H9 (cell line): ENCODE measurements around the gene NAA16. TPM values are rescaled to one million over a fixed set of nuclear protein-coding genes. Genes with fewer than 3 reads are reported as not detected.

Experiments
- DNase-seq: peaks from one replicate; pipeline ENCODE4 v3.0.0-alpha.2; 2017
- H2AFZ ChIP-seq: one replicate; pipeline ENCODE4 v1.6.1; 2013; ENCODE audit warnings: mild to moderate bottlenecking, low read length, control low read depth, moderate library complexity
- H2AK5ac ChIP-seq: 2 replicates; pipeline ENCODE4 v1.6.1; 2013; ENCODE audit warnings: low read length, control low read depth, mixed read lengths; ENCODE audit not compliant: insufficient read length
- H2BK120ac ChIP-seq: one replicate; pipeline ENCODE4 v1.6.1; 2013; ENCODE audit warnings: low read depth, mild to moderate bottlenecking, low read length, control low read depth, inconsistent platforms; ENCODE audit not compliant: poor library complexity, severe bottlenecking
- H2BK12ac ChIP-seq: 2 replicates; pipeline ENCODE4 v1.6.1; 2013; ENCODE audit warnings: low read length, control low read depth, mixed read lengths, low read depth; ENCODE audit not compliant: insufficient read length
- H2BK15ac ChIP-seq: 2 replicates; pipeline ENCODE4 v1.6.1; 2013; ENCODE audit warnings: low read depth, low read length, control low read depth
- H2BK20ac ChIP-seq: one replicate; pipeline ENCODE4 v1.6.1; 2013; ENCODE audit warnings: low read depth, mild to moderate bottlenecking, low read length, control low read depth, inconsistent platforms; ENCODE audit not compliant: poor library complexity, severe bottlenecking
- H2BK5ac ChIP-seq: 2 replicates; pipeline ENCODE4 v1.6.1; 2013; ENCODE audit warnings: low read length, control low read depth, mixed read lengths; ENCODE audit not compliant: insufficient read length
- H3K14ac ChIP-seq: 2 replicates; pipeline ENCODE4 v1.6.1; 2013; ENCODE audit warnings: low read length, control low read depth; ENCODE audit not compliant: insufficient read depth
- H3K18ac ChIP-seq: 2 replicates; pipeline ENCODE4 v1.6.1; 2013; ENCODE audit warnings: low read depth, mild to moderate bottlenecking, mixed read lengths, low read length, control low read depth; ENCODE audit not compliant: insufficient read length
- H3K23ac ChIP-seq: 2 replicates; pipeline ENCODE4 v1.6.1; 2013; ENCODE audit warnings: low read length, control low read depth, mixed read lengths, low read depth; ENCODE audit not compliant: insufficient read length
- H3K23me2 ChIP-seq: 2 replicates; pipeline ENCODE4 v1.6.1; 2013; ENCODE audit warnings: low read depth, mild to moderate bottlenecking, mixed read lengths, low read length, control low read depth; ENCODE audit not compliant: insufficient read length, poor library complexity, severe bottlenecking
- H3K27ac ChIP-seq: 2 replicates; pipeline ENCODE4 v1.5.1; 2013; ENCODE audit warnings: low read length, control low read depth, mixed read lengths, low read depth; ENCODE audit not compliant: insufficient read length
- H3K27me3 ChIP-seq: 2 replicates; pipeline ENCODE4 v1.6.1; 2013; ENCODE audit warnings: low read length, control low read depth, inconsistent platforms; ENCODE audit not compliant: insufficient read depth
- H3K4ac ChIP-seq: 2 replicates; pipeline ENCODE4 v1.6.1; 2013; ENCODE audit warnings: low read depth, mild to moderate bottlenecking, control low read depth, inconsistent platforms, low read length, moderate library complexity
- H3K4me1 ChIP-seq: 2 replicates; pipeline ENCODE4 v1.6.1; 2013; ENCODE audit warnings: low read length, control low read depth, inconsistent platforms; ENCODE audit not compliant: insufficient read depth
- H3K4me2 ChIP-seq: 2 replicates; pipeline ENCODE4 v1.6.1; 2013; ENCODE audit warnings: low read length, control low read depth, mixed read lengths; ENCODE audit not compliant: insufficient read length, insufficient read depth
- H3K56ac ChIP-seq: 2 replicates; pipeline ENCODE4 v1.6.1; 2013; ENCODE audit warnings: low read depth, mild to moderate bottlenecking, mixed read lengths, low read length, control low read depth; ENCODE audit not compliant: insufficient read length
- H3K79me1 ChIP-seq: 2 replicates; pipeline ENCODE4 v1.6.1; 2013; ENCODE audit warnings: low read depth, mild to moderate bottlenecking, moderate library complexity, low read length, control low read depth, inconsistent platforms; ENCODE audit not compliant: insufficient read depth, poor library complexity, severe bottlenecking
- H3K79me2 ChIP-seq: 2 replicates; pipeline ENCODE4 v1.6.1; 2013; ENCODE audit warnings: low read length, control low read depth, inconsistent platforms; ENCODE audit not compliant: insufficient read depth
- H3K9ac ChIP-seq: 2 replicates; pipeline ENCODE4 v1.6.1; 2013; ENCODE audit warnings: low read length, control low read depth, mixed read lengths; ENCODE audit not compliant: insufficient read length; ENCODE audit errors: extremely low read depth
- H3K9me3 ChIP-seq: one replicate; pipeline ENCODE4 v1.6.1; 2013; ENCODE audit warnings: low read depth, low read length, inconsistent platforms; ENCODE audit not compliant: control insufficient read depth
- H3T11ph ChIP-seq: one replicate; pipeline ENCODE4 v1.6.1; 2013; ENCODE audit warnings: mild to moderate bottlenecking, low read length, control low read depth, inconsistent platforms
- H4K20me1 ChIP-seq: one replicate; pipeline ENCODE4 v1.6.1; 2013; ENCODE audit not compliant: control insufficient read depth, insufficient read length, insufficient read depth
- H4K5ac ChIP-seq: 2 replicates; pipeline ENCODE4 v1.6.1; 2013; ENCODE audit warnings: low read depth, mild to moderate bottlenecking, mixed read lengths, low read length, control low read depth; ENCODE audit not compliant: insufficient read length
- H4K8ac ChIP-seq: replicated peaks from 2 replicates; pipeline ENCODE4 v1.6.1; 2013; ENCODE audit warnings: low read length, control low read depth, mixed read lengths, low read depth; ENCODE audit not compliant: insufficient read length
- H4K91ac ChIP-seq: 2 replicates; pipeline ENCODE4 v1.6.1; 2013; ENCODE audit warnings: low read depth, mild to moderate bottlenecking, moderate library complexity, mixed read lengths, low read length, control low read depth; ENCODE audit not compliant: insufficient read length
- H3K27ac Mint-ChIP-seq, 3 experiments: 2 replicates in 2 of 3; 3 replicates in 1 of 3; pipeline ENCODE4 v1.8.0; 2020 to 2021; ENCODE audit warnings: mixed read lengths in 3 of 3, mild to moderate bottlenecking in 1 of 3, moderate library complexity in 1 of 3
- H3K27me3 Mint-ChIP-seq: 2 replicates; pipeline ENCODE4 v1.8.0; 2021; ENCODE audit warnings: low read depth, mild to moderate bottlenecking, moderate library complexity, mixed read lengths
- H3K36me3 Mint-ChIP-seq, 3 experiments: 2 replicates in 2 of 3; 3 replicates in 1 of 3; pipeline ENCODE4 v1.8.0; 2020 to 2021; ENCODE audit warnings: low read depth in 3 of 3, mixed read lengths in 3 of 3; ENCODE audit not compliant: insufficient read depth in 1 of 3
- H3K4me1 Mint-ChIP-seq, 2 experiments: 2 replicates each; pipeline ENCODE4 v1.8.0; 2020; ENCODE audit warnings: mixed read lengths in 2 of 2
- H3K4me3 Mint-ChIP-seq, 2 experiments: 2 replicates in 1 of 2; 3 replicates in 1 of 2; pipeline ENCODE4 v1.8.0; 2020 to 2021; ENCODE audit warnings: mild to moderate bottlenecking in 2 of 2, mixed read lengths in 2 of 2, moderate library complexity in 1 of 2
- H3K9me3 Mint-ChIP-seq, 2 experiments: 2 replicates in 1 of 2; 3 replicates in 1 of 2; pipeline ENCODE4 v1.8.0; 2020; ENCODE audit warnings: mild to moderate bottlenecking in 2 of 2, mixed read lengths in 2 of 2, moderate library complexity in 1 of 2
- CTCF ChIP-seq: fragments of 200-600 bp; sonication (generic); conservative IDR thresholded peaks from 3 replicates; pipeline ENCODE4 v1.8.0; 2021; ENCODE audit warnings: antibody characterized with exemption, mild to moderate bottlenecking
- WGBS: extraction: QIAGEN DNeasy Blood & Tissue Kit; methylation state at CpG from one replicate; pipeline ENCODE4 v1.1.7; 2013; ENCODE audit warnings: missing lambda C conversion rate, low lambda C conversion rate, mixed read lengths; ENCODE audit not compliant: insufficient read length; ENCODE audit errors: extremely low coverage; 5-methylcytosine and 5-hydroxymethylcytosine counted together
- total RNA-seq: library from RNA; stranded (reverse); gene quantifications from 2 replicates; pipeline ENCODE4 v1.2.1, GENCODE V29; 2021

The NAA16 gene
- total RNA-seq, 1 experiment from 2014 or later = 37.7 TPM

DNA sequence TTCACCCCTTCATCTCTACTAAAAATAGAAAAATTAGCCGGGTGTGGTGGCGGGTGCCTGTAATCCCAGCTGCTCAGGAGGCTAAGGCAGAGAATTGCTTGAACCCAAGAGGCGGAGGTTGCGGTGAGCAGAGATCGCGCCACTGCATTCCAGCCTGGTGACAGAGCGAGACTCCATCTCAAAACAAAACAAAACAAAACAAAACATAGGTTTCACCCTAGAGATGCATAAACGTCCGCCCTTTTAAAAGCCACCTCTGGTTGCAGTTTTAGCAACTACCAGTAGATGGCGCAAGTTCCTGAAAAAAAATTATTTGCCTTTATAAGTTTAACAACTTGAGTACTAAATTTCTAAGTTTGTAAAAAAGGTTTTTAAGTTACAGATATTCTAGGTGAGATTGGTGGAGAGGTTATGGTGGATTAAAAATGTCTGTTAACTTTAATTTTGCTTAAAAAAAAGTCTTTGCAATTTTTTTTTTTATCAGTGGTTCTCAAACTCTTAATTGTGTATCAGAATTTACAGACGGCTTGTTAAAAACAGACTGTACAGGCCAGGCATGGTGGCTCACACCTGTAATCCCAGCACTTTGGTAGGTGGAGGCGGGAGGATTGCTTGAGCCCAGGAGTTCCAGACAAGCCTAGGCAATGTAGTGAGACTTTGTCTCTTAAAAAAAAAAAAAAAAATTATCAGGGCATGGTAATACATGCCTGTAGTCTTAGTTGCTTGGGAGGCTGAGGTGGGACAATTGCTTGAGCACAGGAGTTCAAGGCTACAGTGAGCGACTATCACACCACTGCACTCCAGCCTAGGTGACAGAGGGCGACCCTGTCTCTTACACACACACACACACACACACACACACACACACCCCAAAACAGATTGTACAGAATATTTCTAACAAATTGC, 42.1 kb downstream of the NAA16 start:
- H4K20me1 ChIP-seq = no peaks in the 10 kb centered on the region
- H2AFZ ChIP-seq = no peak overlapping the region
- Mint-ChIP-seq H3K27ac (peak overlapping the region; percentile 22 to 83 (median 63); a peak in 3 of 7 replicates), H3K36me3 (peaks cover 10 to 36% (median 36%) of the 10 kb centered on the region in 3 experiments; a peak in 6 of 7 replicates), H3K9me3 (no peaks in the 10 kb centered on the region), H3K27me3 (no peaks in the 10 kb centered on the region), H3K4me3 (no peak overlapping the region), H3K4me1 (no peaks in the 10 kb centered on the region)
- H3K23me2 ChIP-seq = no peaks in the 10 kb centered on the region
- no peaks in the 10 kb centered on the region for H3K9me3 ChIP-seq
- H2AK5ac ChIP-seq = no peak overlapping the region
- H3K18ac ChIP-seq = no peak overlapping the region
- no peak overlapping the region for H3T11ph ChIP-seq
- peaks cover 11% of the 10 kb centered on the region for H3K79me1 ChIP-seq
- no peaks in the 10 kb centered on the region for H3K4me1 ChIP-seq
- H2BK20ac ChIP-seq = no peak overlapping the region
- no peaks in the 10 kb centered on the region; the same call in 1 of the 2 replicates for H3K79me2 ChIP-seq
- no peak overlapping the region for H3K27ac ChIP-seq
- no peak overlapping the region for H3K9ac ChIP-seq
- H3K56ac ChIP-seq = no peak overlapping the region
- no CpG with 5 or more reads among the region's 14 CpGs for WGBS
- peak; percentile 87 for TF ChIP-seq CTCF
- no peak overlapping the region for H3K4me2 ChIP-seq
- no peak overlapping the region for H4K8ac ChIP-seq
- H3K14ac ChIP-seq = no peak overlapping the region
- no peak overlapping the region for H4K5ac ChIP-seq
- no peaks in the 10 kb centered on the region for H3K27me3 ChIP-seq
- DNase-seq = peak; percentile 47
- H4K91ac ChIP-seq = no peak overlapping the region
- peak overlapping the region; percentile 28 for H2BK12ac ChIP-seq
- H2BK5ac ChIP-seq = no peak overlapping the region
- no peak overlapping the region for H3K4ac ChIP-seq
- H2BK15ac ChIP-seq = no peak overlapping the region
- no peak overlapping the region for H3K23ac ChIP-seq
- no peak overlapping the region for H2BK120ac ChIP-seq
